IPS DF 6.9 (cell line): Measurements from ENCODE around the gene GSTO1.
A peak's percentile ranks its signal among the peaks of the same experiment; 100 is the strongest.

ENCODE experiments used
- DNase-seq: peaks from one replicate; pipeline ENCODE4 v3.0.0-alpha.2; 2013; ENCODE audit warnings: low read depth, low spot score
- H3K27ac ChIP-seq: one replicate; pipeline ENCODE4 v1.5.1; 2013; ENCODE audit warnings: low read length, control low read depth
- H3K27me3 ChIP-seq: 2 replicates; pipeline ENCODE4 v1.6.1; 2013; ENCODE audit warnings: mild to moderate bottlenecking, low read length; ENCODE audit not compliant: control insufficient read depth, insufficient read depth
- H3K36me3 ChIP-seq: 2 replicates; pipeline ENCODE4 v1.6.1; 2013; ENCODE audit warnings: low read length; ENCODE audit not compliant: control insufficient read depth, insufficient read depth
- H3K4me1 ChIP-seq: 2 replicates; pipeline ENCODE4 v1.6.1; 2013; ENCODE audit warnings: low read length; ENCODE audit not compliant: control insufficient read depth, insufficient read depth
- H3K4me3 ChIP-seq: 2 replicates; pipeline ENCODE4 v1.5.1; 2013; ENCODE audit warnings: mild to moderate bottlenecking, low read length
- H3K9me3 ChIP-seq: 2 replicates; pipeline ENCODE4 v1.6.1; 2013; ENCODE audit warnings: low read length, inconsistent platforms; ENCODE audit not compliant: control insufficient read depth, insufficient read depth
- WGBS: extraction: QIAGEN DNeasy Blood & Tissue Kit; methylation state at CpG from one replicate; pipeline ENCODE4 v1.1.7; 2013; ENCODE audit warnings: mixed read lengths, missing lambda C conversion rate; ENCODE audit not compliant: insufficient read length, insufficient coverage; 5-methylcytosine and 5-hydroxymethylcytosine counted together

Gene GSTO1

DNA sequence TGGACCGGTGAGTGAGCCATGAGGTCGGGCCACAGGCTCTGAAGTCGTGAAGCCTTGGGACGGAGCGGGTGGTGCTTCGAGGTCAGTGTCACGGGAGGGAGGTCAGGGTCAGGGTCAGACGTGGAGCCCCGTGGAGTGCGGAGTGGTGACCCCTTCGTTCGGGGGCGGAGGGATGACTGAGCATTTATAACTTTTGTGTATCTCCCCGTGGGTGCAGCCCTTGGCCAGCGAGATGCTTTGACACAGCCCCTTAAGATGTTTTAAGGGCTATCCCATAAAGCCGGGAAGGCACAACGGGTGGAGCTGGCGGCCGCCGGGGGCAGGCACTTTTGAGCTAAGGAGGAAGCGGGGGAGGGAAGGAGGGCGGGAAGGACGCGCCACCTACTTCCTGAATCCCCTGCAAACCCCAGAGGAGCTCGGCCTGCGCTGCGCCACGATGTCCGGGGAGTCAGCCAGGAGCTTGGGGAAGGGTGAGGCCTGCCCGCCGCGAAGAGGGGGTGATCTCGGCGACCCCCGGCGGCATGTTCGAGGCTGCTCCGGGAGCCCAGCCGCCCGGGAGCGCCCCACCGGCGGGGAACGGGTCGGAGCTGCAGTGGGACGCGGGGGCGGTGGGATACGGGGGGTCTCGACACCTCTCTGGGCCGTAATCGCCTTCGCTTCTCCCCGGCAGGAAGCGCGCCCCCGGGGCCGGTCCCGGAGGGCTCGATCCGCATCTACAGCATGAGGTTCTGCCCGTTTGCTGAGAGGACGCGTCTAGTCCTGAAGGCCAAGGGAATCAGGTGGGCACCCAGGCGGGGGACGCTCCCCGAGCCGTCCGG is at the start of gene GSTO1:
Gene GSTO1, plus strand, starts transcription at position 400 of the 818 bp plus-strand sequence. Its CDS starts 37 bp downstream, at position 437.
- Histone ChIP-seq H3K9me3 (no peaks in the 10 kb centered on the region), H3K27me3 (no peaks in the 10 kb centered on the region), H3K27ac (no peak within 1 kb of the TSS), H3K36me3 (no peaks in the 10 kb centered on the region; the same call in 1 of the 2 replicates), H3K4me1 (0 out of 2 replicates have a peak, but pooled peaks cover 2% of the 10 kb centered on the region), H3K4me3 (peak within 1 kb of the TSS; percentile 61)
- DNase-seq: no peak
- no CpG with 5 or more reads among the region's 69 CpGs for WGBS

DNA sequence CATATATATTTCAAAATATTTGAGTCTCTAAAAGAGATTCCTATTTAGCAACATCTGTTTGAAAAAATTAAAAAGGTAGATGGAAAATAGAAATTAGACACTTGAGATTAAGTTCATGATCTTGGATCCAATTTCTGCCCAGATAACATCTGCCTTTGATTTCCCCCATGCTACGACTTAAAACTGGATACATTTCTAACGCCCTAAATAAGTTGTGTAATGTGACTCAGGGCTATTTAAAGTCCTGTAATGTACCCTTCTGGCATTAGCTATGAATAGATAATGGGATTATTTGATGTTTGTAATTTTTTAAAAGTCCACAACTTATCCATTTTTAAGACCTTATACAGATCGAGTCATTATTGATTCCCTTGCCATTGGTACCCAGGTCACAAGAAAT is 46.0 kb upstream of the GSTO1 start:
- WGBS: no CpG with 5 or more reads among the region's 3 CpGs

DNA sequence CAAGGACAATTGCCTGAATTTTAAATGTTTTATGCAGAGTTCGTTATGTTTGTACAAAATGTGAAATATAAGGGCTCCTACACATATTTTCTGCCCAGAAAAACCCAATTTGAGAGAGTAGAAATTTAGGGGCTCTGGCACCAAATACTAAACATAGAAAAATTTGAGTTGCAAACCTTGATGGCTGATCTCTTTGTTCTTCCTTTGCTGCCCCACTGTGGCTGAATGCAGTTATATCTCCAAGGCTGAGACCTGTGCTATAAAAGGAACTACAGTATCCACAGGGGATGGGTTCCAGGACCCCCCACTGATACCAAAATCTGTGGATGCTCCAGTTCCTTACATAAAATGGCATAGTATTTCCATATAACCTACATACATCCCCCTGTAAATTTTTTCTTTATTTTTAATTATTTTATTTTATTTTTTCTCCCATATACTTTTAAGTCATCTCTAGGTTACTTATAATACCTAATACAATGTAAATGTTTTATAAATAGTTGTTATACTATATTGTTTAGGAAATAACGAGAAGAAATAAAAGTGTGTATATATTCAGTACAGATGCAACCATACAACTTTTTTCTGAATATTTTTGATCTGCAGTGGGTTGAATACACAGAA is 45.0 kb upstream of the GSTO1 start:
- Histone ChIP-seq H3K27ac (no peak overlapping the region), H3K36me3 (no peaks in the 10 kb centered on the region), H3K4me1 (no peaks in the 10 kb centered on the region), H3K4me3 (no peak overlapping the region), H3K9me3 (no peaks in the 10 kb centered on the region), H3K27me3 (no peaks in the 10 kb centered on the region)
- DNase-seq: no peak
- WGBS: no CpG with 5 or more reads among the region's 2 CpGs

More for the DNA sequence above, 46.0 kb upstream of the GSTO1 start:
- Histone ChIP-seq H3K9me3 (no peaks in the 10 kb centered on the region), H3K36me3 (no peaks in the 10 kb centered on the region), H3K27me3 (no peaks in the 10 kb centered on the region), H3K4me3 (no peak overlapping the region), H3K4me1 (no peaks in the 10 kb centered on the region), H3K27ac (no peak overlapping the region)
- no peak for DNase-seq

DNA sequence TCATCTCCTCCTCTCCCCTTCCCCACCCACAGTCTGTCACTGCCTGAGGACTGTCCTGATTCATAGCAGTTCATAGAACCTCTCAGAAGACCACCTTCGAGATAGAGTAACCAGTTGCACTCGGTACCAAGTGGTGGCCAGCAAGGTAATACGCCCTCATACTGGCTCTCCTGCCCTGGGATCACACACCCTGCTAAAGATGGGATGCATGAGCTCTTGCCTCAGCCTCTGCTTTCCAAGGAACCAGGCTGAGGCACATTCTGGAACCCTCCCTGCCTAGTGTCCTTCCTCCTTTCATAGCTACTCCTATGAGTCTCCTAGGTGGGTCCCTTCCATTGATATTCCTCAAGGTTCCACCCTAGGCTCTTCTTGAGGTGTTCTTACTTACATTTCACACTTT is 38.1 kb upstream of the GSTO1 start:
- Histone ChIP-seq H3K36me3 (no peaks in the 10 kb centered on the region), H3K27me3 (no peaks in the 10 kb centered on the region), H3K4me1 (no peaks in the 10 kb centered on the region), H3K4me3 (no peak overlapping the region), H3K27ac (no peak overlapping the region), H3K9me3 (no peaks in the 10 kb centered on the region)
- DNase-seq: no peak
- no CpG with 5 or more reads among the region's 3 CpGs for WGBS

DNA sequence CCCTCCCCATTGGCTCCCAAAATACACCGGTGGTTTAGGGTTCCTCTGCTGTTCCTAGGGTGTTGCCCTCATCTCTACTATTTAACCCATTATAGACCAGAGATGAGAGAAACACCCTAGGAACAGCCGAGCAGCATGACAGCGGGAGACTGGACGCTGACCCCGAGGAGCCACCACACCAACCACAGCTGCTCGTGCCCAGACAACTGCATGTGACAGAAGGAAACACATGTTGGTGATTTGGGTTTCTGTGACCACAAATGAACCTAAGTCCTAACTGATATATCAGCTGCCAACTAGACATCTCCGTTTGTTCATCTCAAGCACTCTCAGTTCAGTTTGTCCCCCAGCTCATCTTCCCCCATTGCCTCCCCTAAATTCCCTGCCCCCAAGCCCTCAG is 35.9 kb upstream of the GSTO1 start:
- H3K4me1 ChIP-seq: no peaks in the 10 kb centered on the region
- no peaks in the 10 kb centered on the region for H3K27me3 ChIP-seq
- DNase-seq: no peak
- H3K36me3 ChIP-seq: no peaks in the 10 kb centered on the region
- WGBS: no CpG with 5 or more reads among the region's 7 CpGs
- H3K27ac ChIP-seq: no peak overlapping the region
- H3K4me3 ChIP-seq: no peak overlapping the region
- no peaks in the 10 kb centered on the region for H3K9me3 ChIP-seq

DNA sequence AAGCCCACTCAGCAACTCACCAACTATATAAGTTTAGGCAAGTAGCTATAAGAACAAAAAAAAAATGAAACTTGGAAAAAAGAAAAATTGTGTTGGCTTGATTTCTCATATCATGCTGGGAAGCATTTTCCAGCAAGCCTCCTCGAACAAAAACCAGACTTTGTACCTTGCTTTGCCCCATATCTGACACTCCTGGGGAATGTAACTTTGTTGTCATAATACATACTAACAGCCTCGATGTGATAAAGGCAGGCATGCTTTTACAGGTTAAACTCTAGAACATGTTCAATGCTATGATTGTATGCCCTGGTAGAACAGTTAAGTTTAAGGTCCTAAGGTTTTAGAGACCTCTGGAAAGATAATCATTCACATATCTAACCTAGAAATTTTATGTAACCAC is 34.2 kb upstream of the GSTO1 start:
- no peaks in the 10 kb centered on the region for H3K4me1 ChIP-seq
- H3K27me3 ChIP-seq: no peaks in the 10 kb centered on the region
- no peak overlapping the region for H3K4me3 ChIP-seq
- no peak overlapping the region for H3K27ac ChIP-seq
- no peaks in the 10 kb centered on the region for H3K36me3 ChIP-seq
- WGBS: no CpG with 5 or more reads among the region's 2 CpGs
- DNase-seq: no peak
- no peaks in the 10 kb centered on the region for H3K9me3 ChIP-seq

DNA sequence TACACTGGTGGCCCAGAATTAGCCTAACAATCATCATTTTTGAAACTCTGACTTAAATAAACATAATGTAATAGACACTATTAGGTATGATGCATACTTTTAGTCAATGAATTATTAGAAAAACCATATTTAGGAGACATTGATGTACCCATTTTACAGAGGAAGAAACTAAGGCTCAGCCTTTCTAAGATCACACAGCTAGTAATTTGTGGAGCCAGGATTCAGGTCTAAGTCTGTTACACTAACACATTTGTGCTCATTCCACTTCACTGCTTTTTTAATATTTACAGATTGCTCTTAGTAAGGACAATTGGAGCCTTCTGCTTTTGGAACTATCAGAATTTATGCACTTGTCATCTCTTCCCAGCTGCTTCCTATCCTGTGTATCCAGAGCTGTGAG is 31.4 kb upstream of the GSTO1 start:
- H3K36me3 ChIP-seq: no peaks in the 10 kb centered on the region
- no peaks in the 10 kb centered on the region for H3K9me3 ChIP-seq
- no peaks in the 10 kb centered on the region for H3K27me3 ChIP-seq
- no peaks in the 10 kb centered on the region for H3K4me1 ChIP-seq
- H3K4me3 ChIP-seq: no peak overlapping the region
- no peak overlapping the region for H3K27ac ChIP-seq
- DNase-seq: no peak

DNA sequence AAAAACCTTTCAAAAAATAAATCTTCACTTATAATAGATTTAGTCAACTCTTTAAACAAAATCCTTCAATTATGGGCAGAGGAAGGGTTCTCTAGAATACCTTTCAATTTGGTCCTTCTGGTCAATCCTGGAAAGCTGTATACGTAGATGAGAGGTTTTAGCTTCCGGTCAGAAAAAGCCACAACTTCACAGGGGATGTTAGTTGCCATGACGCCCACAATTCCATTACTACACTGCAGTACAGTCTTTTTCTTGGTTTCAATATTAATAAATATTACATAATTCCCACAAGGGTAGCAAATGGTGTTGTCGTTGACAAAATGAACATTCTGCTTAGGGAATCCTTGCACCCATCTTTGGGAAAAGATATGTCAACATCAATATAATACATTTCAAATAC is 24.2 kb upstream of the GSTO1 start:
- no peak overlapping the region for H3K27ac ChIP-seq

DNA sequence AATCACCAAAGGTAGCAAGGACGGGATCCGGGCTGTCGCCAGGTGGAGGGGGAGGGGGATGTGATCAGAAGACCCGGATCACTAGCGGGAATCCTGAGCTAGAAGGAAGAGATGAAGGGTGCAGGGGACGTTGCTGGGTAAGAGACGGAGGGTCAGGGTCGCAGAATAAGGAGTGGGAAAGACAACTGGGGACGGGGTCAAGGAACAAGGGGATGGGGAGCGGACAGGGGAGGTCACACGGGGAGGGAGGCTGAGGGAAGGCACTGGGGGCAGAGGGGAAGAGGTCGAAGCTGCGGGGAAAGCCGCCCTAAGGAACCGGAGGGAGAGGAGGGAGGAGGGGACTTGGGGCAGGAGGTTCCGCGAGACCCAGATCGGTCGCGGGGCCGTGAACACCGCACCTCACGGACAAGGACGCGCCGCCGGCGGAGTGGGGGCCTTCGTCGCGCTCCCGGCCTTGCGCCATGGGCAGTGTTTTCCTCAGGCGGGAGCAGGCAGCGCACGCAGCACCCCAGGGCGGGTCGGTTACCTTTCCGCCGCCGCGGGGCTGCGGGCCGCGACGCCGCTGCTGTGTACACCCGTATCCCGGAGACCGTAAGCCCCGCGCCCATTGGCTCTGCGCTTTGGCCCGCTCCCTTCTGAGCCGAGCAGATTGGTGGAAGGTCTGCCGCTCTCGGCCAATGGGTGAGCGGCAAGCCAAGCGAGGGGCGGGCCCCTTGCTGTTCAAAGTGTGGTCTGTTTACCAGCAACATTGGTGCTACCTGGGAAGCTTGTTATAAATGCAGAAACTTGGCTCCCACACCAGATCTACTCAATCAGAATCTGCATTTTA is 22.7 kb upstream of the GSTO1 start, which contains the start of gene CFAP43:
Gene CFAP43, minus strand, starts transcription at position 581 of the 829 bp plus-strand sequence. Its CDS starts 118 bp downstream, at position 463.
- Histone ChIP-seq H3K4me1 (no peaks in the 10 kb centered on the region), H3K27me3 (no peaks in the 10 kb centered on the region), H3K27ac (no peak within 1 kb of the TSS), H3K9me3 (no peaks in the 10 kb centered on the region), H3K4me3 (peak within 1 kb of the TSS; percentile 94; the same call in 1 of the 2 replicates), H3K36me3 (no peaks in the 10 kb centered on the region)
- peak; percentile 93 for DNase-seq
- no CpG with 5 or more reads among the region's 60 CpGs for WGBS

More for the DNA sequence above, 24.2 kb upstream of the GSTO1 start:
- H3K36me3 ChIP-seq: no peaks in the 10 kb centered on the region
- no CpG with 5 or more reads among the region's 4 CpGs for WGBS
- no peaks in the 10 kb centered on the region for H3K9me3 ChIP-seq
- H3K4me1 ChIP-seq: no peaks in the 10 kb centered on the region
- H3K27me3 ChIP-seq: no peaks in the 10 kb centered on the region
- no peak for DNase-seq
- no peak overlapping the region for H3K4me3 ChIP-seq

DNA sequence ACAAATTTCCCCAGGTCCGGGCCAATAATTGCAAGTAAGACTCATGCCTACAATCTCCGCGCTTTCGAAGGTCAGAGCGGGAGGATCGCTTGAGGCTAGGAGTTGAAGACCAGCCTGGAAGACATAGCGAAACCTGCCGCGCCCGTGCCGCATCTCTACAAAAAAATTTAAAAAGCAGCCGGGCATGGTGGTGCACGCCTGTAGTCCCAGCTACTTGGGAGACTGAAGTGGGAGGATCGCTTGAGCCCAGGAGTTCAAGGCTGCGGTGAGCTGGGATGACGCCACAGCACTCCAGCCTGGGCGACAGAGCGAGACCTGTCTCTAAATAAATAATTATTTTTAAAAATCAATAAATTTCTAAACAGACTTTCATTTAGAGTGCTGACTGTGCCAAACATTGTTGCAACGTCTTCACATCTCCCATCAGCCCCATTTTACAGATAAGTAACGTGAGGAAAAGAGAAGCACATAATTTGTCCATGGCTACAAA is 22.0 kb upstream of the GSTO1 start:
- no peaks in the 10 kb centered on the region for H3K4me1 ChIP-seq
- DNase-seq: no peak
- H3K27me3 ChIP-seq: no peaks in the 10 kb centered on the region
- no CpG with 5 or more reads among the region's 20 CpGs for WGBS
- no peaks in the 10 kb centered on the region for H3K36me3 ChIP-seq
- H3K27ac ChIP-seq: no peak overlapping the region
- H3K4me3 ChIP-seq: peak overlapping the region; percentile 94; the same call in 1 of the 2 replicates
- H3K9me3 ChIP-seq: no peaks in the 10 kb centered on the region
